Fibroblast of lung (primary cell): ENCODE measurements around the gene ADGRB3.

Source experiments
- CTCF ChIP-seq, 2 donors: IDR thresholded peaks in 1 of 2; conservative IDR thresholded peaks in 1 of 2; 1 replicate in 1 of 2; 2 replicates in 1 of 2; pipeline ENCODE4 v1.5.1; 2011 to 2012; ENCODE audit warnings: low read length in 2 of 2, control low read depth in 1 of 2, inconsistent platforms in 1 of 2, low read depth in 1 of 2, mild to moderate bottlenecking in 1 of 2
- EZH2 ChIP-seq: IDR thresholded peaks from 2 replicates; pipeline ENCODE4 v1.5.1; 2012; ENCODE audit warnings: low read length, control low read depth, mild to moderate bottlenecking; ENCODE audit errors: missing control alignments

- no peak for TF ChIP-seq CTCF (conservative IDR thresholded peaks at IDR 0.05 in 1 of 2, IDR thresholded peaks at IDR 0.05 in 1 of 2; ENCODE audit: low read depth in 1 of 2, low read length in 2 of 2)
- TF ChIP-seq EZH2 = no peak
These were observed 705.1 kb downstream of the ADGRB3 start for GRCh38 chr6:69340196-69340595.
